Activated T-cell treated with anti-CD3 and anti-CD28 coated beads, Interleukin-2, amount 50 U/mL, for 48 hours (primary cell): Measurements from ENCODE around the gene ZNF613.
"Not testable (repeated sequence)": the region's sequence is repeated elsewhere in the genome, so short reads cannot be mapped to it uniquely, and the experiment has no call there.

ENCODE experiments used
- DNase-seq, 2 experiments: peaks; one replicate each; pipeline ENCODE4 v3.0.0-alpha.2; 2020

ZNF613 gene

DNA sequence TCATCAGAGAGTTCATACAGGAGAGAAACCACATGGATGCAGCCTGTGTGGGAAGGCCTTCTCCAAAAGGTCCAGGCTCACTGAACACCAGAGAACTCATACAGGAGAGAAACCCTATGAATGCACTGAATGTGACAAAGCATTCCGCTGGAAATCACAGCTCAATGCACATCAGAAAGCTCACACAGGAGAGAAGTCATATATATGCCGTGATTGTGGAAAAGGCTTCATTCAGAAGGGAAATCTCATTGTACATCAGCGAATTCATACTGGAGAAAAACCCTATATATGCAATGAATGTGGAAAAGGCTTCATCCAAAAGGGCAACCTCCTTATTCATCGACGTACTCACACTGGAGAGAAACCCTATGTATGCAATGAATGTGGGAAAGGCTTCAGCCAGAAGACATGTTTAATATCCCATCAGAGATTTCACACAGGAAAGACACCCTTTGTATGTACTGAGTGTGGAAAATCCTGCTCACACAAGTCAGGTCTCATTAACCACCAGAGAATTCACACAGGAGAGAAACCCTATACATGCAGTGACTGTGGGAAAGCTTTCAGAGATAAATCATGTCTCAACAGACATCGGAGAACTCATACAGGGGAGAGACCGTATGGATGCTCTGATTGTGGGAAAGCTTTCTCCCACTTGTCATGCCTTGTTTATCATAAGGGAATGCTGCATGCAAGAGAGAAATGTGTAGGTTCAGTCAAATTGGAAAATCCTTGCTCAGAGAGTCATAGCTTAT, 17.7 kb downstream of the ZNF613 start:
- DNase-seq: no peak

DNA sequence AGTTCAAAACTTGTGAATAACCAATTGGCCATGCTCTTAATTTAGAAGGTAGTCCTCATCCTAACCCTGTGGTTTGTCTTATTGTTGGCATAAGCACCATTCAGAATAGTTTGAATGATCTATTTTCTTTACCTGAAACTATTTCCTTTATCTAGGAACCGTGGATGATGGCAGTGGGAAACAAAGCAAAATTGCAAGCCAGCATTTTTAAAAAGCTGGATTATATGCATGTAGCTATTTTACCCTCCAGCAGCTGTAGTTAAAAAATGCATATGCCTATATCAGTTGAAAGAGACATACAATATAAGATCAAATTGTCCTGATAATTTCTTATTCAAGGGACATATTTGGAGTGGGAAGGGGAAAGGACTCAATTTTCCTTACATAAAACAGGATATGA, 19.3 kb downstream of the ZNF613 start:
- no peak for DNase-seq

DNA sequence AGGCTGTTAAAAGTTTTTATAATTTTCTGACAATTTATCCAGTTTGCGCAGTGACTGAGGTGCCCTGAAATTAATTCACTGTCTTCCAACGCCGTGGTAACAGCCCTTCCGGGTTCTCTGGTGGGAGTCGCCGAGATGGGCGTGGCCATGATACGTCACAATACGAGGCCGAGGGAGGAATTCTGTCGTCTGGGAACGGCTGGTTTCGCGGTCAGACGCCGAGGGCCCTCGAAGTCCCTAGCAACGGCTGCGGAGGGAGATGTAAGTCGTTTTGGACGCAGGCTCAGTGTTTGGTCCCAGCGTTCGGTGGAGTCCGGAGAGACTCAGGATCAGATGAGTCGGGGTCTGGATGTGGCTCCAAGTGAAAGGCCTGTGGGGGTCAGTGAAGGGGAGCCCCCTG, 21.7 kb downstream of the ZNF613 start:
- DNase-seq: no peak

DNA sequence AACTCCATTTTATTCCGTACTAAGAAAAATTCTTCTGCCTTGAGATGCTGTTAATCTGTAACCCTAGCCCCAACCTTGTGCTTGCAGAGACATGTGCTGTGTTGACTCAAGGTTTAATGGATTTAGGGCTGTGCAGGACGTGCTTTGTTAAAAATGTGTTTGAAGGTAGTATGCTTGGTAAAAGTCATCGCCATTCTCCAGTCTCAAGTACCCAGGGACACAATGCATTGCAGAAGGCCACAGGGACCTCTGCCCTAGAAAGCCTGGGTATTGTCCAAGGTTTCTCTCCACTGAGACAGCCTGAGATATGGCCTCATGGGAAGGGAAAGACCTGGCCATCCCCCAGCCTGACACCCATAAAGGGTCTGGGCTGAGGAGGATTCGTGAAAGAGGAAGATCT, 30.6 kb downstream of the ZNF613 start:
- not testable (repeated sequence) for DNase-seq

DNA sequence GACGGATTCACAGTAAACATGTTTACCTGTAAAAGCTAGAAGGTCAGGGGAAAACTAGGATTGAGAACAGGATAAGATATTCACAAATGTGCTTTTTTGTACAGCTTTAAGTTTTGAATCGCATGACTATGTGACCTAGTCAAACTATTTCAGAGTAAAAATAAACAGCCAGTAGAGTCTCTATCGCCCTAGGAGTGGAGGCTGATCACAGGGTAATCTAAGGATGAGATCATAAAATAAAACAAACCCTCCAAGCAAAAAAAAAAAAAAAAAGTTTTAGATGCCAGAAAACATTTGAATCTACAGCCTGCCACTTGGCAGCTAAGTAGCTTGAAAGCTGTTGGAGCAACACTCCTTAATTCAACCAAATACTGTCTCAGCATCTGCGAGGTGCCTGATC, 32.5 kb downstream of the ZNF613 start:
- DNase-seq: no peak

DNA sequence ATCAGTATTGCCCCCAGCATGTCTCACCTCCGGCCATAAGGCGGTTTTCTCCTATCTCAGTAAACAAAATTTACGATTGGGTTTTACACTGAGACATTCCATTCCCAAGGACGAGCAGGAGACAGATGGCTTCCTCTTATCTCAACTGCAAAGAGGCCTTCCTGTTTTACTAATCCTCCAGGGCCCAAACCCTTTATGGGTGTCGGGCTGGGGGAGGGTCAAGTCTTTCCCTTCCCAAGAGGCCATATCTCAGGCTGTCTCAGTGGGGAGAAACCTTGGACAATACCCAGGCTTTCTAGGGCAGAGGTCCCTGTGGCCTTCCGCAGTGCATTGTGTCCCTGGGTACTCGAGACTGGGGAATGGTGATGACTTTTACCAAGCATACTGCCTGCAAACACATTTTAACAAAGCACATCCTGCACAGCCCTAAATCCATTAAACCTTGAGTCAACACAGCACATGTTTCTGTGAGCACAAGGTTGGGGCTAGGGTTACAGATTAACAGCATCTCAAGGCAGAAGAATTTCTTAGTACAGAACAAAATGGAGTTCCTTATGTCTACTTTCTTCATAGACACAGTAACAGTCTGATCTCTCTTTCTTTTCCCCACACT, 33.5 kb downstream of the ZNF613 start:
- not testable (repeated sequence) for DNase-seq

DNA sequence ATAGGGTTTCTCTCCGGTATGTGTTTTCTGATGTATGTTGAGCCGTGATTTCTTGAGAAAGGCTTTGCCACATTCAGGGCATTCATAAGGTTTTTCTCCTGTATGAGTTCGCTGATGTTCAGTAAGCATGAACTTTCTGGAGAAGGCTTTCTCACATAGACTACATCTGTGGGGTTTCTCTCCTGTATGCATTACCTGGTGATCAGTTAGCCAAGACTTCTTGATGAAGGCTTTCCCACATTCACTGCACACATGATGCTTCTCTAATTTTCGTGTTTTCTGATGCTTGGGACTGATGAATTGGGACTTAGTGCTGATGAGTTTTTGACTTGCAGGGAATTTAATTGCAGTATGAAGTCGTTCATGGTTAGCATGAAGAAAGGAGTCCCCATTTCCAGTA, 38.3 kb downstream of the ZNF613 start:
- DNase-seq: no peak

DNA sequence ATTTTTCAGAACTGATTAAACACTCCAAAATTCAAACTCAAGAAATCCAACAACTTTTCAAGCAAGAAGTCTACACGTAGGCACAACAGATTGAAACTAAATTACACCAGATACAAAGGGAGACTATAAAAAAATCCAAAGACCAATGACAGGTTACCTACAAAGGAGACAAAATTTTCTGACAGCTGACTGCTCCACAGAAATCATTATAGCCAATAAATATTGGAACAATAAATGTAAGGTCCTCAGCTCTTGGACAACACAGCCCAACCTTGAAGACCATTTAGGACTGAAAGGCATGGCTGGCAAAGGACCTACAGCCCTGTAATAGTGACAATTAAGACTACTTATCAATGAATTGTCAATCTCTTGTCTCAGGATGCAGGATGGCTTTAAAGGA, 43.4 kb downstream of the ZNF613 start:
- no peak for DNase-seq

DNA sequence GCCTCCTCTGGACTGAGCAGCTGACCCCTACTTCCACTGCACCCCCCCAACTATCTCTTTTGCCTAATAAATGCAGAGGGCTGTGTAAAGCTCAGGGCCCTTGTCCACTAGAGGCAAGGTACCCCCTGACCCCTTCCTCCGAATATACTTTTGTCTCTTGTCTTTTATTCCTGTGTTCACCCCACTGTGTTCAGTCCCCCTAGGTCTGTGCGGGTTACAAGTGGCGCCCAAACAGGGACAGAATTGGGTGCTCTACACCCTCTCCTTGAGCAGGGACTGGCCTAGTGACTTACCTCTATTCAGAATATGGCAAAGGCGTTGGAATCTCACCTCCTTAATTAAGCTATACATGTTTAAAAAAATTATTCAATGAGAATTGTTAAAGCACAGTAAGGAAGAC, 44.4 kb downstream of the ZNF613 start:
- no peak for DNase-seq

DNA sequence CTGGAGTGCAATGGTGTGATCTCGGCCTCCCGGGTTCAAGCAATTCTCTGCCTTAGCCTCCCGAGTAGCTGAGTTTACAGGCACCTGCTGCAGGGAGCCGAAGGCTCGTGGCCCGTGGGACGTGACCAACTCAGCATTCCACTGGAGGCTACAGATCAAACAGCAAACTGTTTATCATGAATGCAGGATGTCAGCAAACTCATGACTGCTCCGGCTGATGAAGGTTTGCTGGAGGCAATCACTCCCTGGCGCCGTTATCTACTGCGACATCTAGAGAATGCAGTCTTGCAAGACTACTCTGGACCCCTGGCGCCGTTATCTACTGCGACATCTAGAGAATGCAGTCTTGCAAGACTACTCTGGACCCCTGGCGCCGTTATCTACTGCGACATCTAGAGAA, 48.5 kb downstream of the ZNF613 start:
- DNase-seq: not testable (repeated sequence)

DNA sequence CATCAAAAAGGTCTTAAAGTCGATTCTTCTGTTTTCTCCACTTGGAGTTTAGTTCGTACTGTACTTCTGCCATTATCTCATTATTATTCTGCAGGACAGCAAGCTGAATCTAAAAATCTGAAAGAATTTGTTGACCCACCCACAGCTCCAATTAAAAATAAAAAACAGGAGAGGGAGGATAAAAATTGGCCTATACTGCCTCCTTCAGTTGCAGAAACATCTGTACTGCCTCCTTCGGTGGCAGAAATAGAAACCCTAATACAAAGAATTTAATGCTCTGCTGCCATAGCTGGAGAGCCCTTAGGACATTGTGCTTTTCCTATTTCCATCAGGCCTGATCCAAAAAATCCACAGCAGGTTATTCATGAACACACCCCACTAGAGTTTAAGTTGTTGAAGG, 49.6 kb downstream of the ZNF613 start:
- no peak for DNase-seq

DNA sequence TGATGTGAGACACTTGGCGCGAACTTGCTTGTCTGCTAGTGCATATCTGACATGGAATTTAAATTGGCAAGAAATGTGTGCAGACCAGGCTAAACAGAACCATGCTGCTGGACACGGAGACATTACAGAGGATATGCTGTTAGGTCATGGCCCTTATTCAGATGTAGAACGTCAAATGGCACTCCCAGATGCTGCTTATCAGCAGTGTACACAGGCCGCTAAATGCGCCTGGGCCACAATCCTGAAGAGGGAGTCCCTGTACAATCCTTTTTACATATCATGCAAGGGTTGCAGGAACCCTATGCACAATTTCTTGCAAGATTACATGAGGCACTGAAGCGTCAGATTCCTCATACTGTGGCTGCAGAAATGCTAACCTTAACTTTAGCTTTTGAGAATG, 50.1 kb downstream of the ZNF613 start:
- no peak for DNase-seq

DNA sequence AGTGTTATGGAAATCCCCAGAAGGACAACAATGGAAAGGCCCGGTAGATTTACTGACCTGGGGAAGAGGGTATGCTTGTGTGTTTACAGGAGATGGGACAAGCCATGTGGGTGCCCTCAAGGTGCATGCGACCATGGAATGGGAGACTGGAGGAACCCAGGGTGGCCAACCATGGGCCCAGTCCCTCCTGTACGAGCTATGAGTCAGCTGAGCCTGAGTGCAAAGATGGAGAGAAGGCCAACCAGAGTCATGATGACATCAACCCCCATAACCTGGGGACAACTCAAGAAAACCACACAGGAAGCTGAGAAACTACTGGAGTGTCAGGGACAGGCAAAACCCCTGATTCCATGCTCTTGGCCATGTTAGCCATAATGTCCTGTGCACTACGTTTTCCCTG, 51.6 kb downstream of the ZNF613 start:
- no peak for DNase-seq

DNA sequence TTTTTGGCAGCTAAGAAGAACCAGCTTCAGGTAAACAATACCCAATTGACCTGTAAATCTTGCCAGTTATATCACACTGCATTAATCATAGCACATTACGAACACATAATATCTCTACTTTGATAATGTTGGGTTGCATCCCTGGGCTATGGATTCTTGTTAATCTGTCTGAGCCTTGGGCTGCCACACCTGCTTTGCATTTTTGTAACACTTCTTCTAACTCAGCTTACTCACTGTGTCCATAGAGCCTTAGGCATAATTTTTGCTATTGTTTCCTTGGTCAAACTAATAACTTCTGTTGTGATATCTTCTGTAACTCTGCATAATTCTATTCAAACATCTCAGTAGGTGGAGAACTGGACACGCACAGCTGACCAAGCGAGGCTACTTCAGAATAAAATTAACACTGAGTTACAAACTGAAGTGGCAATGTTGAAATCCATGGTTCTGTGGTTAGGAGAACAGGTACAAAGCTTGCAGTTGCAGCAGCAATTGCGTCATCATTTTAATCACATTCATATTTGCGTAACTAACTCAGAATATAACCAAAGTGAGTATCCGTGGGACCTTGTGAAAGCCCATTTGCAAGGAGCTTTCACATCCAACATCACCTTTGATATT, 53.0 kb downstream of the ZNF613 start:
- DNase-seq: no peak

DNA sequence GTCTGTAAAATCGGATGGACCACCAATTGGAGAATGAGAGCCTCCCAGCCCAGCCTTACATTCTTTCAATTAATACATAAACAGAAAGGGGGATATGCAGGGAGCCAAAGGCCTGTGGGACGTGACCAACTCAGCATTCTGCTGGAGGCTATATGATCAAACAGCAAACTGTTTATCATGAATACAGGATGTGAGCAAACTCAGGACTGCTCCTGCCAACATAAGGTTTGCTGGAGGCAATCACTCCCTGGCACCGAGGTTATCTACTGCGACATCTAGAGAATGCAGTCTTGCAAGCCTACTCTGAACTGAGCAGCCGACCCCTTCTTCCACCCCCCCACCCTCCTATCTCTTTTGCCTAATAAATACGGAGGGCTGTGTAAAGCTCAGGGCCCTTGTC, 53.7 kb downstream of the ZNF613 start:
- not testable (repeated sequence) for DNase-seq

DNA sequence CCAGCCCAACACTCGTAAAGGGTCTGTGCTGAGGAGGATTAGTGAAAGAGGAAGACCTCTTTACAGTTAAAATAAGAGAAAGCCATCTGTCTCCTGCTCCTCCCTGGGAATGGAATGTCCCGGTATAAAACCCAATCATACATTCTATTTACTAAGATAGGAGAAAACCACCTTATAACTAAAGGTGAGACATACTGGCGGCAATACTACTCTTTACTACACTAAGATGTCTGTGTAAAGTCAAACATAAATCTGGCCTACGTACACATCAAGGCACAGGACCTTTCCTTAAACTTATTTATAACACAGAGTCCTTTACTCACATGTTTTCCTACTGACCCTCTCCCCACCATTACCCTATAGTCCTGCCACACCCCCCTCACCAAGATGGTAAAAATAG, 56.1 kb downstream of the ZNF613 start:
- DNase-seq: no peak

DNA sequence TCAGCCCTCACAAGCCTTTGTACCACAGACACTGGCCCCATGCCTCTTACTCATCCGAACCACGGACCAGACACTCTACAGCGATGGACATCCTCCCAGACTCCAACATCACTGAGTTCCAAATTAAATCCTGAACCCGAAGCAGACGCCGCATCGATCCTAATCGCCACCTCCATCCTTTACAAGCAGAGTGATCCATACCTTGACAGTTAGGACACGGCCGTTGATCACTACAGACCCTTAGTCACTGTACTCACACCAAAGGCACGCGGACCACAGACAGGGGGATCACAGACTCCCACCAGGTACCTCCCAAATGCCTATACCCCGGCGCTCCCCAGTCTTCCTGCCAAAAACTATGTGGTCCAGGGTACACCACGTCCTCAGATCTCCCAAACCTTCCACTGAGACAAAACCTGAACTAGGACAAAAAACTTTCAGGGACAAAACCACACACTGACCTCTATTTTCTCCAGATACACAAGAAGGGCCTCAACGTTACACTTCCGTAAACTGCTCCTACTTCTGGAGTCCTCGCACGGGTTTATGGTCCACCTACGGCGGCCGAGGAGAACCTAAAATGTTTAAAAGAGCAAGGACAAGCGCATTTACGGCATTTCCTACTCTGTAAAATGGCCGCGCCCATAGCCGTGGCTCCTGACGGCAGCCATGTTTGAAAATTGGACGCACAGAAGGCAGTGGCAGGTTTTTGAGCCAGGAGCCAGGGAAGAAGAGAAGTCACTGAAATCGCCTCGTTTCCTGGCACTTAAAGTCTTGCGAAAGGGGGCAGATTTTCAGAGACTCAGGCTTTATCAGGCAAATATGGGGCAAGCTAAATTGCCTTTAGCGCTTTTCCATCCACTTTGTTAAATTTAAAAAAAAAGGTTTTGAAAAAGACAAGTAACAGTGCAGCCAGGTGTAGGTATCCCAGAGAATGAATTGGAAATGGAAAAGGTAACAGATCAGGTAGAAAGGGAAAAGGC, 59.3 kb downstream of the ZNF613 start, which contains the start of gene ZNF350:
Gene ZNF350 (minus strand): TSS at position 532 of the 983 bp plus-strand sequence. CDS start 12,480 bp downstream, outside the sequence.
- DNase-seq: peak; percentile 85 to 87

DNA sequence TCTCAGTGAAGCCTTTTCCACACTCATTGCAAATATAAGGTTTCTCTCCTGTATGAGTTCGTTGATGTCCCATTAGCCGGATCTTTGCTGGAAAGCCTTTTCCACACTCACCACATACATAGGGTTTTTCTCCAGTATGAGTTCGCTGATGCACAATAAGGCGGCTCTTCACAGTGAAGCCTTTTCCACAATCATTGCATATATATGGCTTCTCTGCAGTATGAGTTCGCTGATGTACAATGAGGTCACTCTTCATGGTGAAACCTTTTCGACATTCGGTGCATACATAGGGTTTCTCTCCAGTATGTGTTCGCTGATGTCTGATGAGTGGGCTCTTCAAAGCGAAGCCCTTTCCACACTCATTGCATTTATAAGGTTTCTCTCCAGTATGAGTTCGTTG, 66.2 kb downstream of the ZNF613 start:
- DNase-seq: no peak

DNA sequence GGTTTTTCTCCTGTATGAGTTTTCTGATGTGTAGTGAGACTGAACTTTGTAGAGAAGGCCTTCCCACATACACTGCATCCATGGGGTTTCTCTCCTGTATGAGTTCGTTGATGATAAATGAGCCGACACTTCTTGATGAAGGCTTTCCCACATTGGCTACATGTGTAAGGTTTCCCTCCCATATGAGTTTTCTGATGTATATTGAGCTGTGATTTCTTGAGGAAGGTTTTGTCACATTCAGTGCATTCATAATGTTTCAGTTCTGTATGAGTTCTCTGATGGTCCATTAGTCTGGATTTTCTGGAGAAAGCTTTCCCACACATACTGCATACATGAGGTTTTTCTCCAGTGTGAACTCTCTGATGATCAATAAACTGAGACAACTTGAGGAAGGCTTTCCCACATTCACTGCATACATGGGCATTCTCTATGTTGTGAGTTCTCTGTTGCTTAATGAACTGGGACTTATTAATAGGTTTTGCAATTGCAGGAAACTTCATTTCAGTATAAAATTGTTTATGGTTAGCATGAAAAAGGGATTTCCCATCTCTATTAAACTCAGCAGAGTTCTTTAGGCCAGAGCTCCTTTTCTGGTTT, 66.9 kb downstream of the ZNF613 start:
- no peak for DNase-seq
